Measurements from ENCODE around the gene DPP6.

DPP6 gene

GRCh38 chr7:154571772-154572171 is 519.6 kb downstream of the DPP6 start:
- TF ChIP-seq CTCF (IDR thresholded peaks at IDR 0.05; ENCODE audit: low read depth, low read length, missing control alignments): no peak
- no peak overlapping the region for H3K4me3 ChIP-seq (ENCODE audit: low read depth, low read length)
- DNase-seq (ENCODE audit: low read depth): no peak

- no peak for DNase-seq (ENCODE audit: low read depth)
- no peak overlapping the region for H3K4me3 ChIP-seq (ENCODE audit: low read depth, low read length)
- TF ChIP-seq CTCF (IDR thresholded peaks at IDR 0.05; ENCODE audit: low read depth, low read length, missing control alignments): no peak
Observed at GRCh38 chr7:154574235-154574634, 522.0 kb downstream of the DPP6 start.

GRCh38 chr7:154575497-154575896 is 523.3 kb downstream of the DPP6 start:
- no peak for TF ChIP-seq CTCF (IDR thresholded peaks at IDR 0.05; ENCODE audit: low read depth, low read length, missing control alignments)
- no peak for DNase-seq (ENCODE audit: low read depth)
- H3K4me3 ChIP-seq (ENCODE audit: low read depth, low read length): no peak overlapping the region

GRCh38 chr7:154576604-154577003 is 524.4 kb downstream of the DPP6 start:
- H3K4me3 ChIP-seq (ENCODE audit: low read depth, low read length): no peak overlapping the region
- no peak for TF ChIP-seq CTCF (IDR thresholded peaks at IDR 0.05; ENCODE audit: low read depth, low read length, missing control alignments)
- no peak for DNase-seq (ENCODE audit: low read depth)

- no peak for DNase-seq (ENCODE audit: low read depth)
- no peak for TF ChIP-seq CTCF (IDR thresholded peaks at IDR 0.05; ENCODE audit: low read depth, low read length, missing control alignments)
- H3K4me3 ChIP-seq (ENCODE audit: low read depth, low read length): no peak overlapping the region
Observed at GRCh38 chr7:154577141-154577873, 525.1 kb downstream of the DPP6 start.

GRCh38 chr7:154578336-154578735 is 526.1 kb downstream of the DPP6 start:
- no peak for DNase-seq (ENCODE audit: low read depth)
- TF ChIP-seq CTCF (IDR thresholded peaks at IDR 0.05; ENCODE audit: low read depth, low read length, missing control alignments): no peak
- no peak overlapping the region for H3K4me3 ChIP-seq (ENCODE audit: low read depth, low read length)

- no peak overlapping the region for H3K4me3 ChIP-seq (ENCODE audit: low read depth, low read length)
- TF ChIP-seq CTCF (IDR thresholded peaks at IDR 0.05; ENCODE audit: low read depth, low read length, missing control alignments): no peak
- no peak for DNase-seq (ENCODE audit: low read depth)
Observed at GRCh38 chr7:154579711-154580110, 527.5 kb downstream of the DPP6 start.
